GM19193 (cell line): ENCODE results near the gene VEGFA.

ENCODE experiments used
- POLR2A ChIP-seq: IDR thresholded peaks from 4 replicates; pipeline ENCODE4 v1.6.1; 2011; ENCODE audit not compliant: insufficient read depth, insufficient read length; ENCODE audit errors: extremely low read depth

The VEGFA gene

DNA sequence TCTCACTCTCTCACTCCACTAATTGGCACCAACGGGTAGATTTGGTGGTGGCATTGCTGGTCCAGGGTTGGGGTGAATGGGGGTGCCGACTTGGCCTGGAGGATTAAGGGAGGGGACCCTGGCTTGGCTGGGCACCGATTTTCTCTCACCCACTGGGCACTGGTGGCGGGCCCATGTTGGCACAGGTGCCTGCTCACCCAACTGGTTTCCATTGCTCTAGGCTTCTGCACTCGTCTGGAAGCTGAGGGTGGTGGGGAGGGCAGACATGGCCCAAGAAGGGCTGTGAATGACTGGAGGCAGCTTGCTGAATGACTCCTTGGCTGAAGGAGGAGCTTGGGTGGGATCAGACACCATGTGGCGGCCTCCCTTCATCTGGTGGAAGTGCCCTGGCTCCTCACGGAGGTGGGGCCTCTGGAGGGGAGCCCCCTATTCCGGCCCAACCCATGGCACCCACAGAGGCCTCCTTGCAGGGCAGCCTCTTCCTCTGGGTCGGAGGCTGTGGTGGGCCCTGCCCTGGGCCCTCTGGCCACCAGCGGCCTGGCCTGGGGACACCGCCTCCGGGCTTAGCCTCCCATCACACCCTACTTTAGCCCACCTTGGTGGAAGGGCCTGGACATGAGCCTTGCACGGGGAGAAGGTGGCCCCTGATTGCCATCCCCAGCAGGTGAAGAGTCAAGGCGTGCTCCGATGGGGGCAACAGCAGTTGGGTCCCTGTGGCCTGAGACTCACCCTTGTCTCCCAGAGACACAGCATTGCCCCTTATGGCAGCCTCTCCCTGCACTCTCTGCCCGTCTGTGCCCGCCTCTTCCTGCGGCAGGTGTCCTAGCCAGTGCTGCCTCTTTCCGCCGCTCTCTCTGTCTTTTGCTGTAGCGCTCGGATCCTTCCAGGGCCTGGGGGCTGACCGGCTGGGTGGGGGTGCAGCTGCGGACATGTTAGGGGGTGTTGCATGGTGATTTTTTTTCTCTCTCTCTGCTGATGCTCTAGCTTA is 11.2 kb downstream of the VEGFA start:
- TF ChIP-seq POLR2A, result no peak

DNA sequence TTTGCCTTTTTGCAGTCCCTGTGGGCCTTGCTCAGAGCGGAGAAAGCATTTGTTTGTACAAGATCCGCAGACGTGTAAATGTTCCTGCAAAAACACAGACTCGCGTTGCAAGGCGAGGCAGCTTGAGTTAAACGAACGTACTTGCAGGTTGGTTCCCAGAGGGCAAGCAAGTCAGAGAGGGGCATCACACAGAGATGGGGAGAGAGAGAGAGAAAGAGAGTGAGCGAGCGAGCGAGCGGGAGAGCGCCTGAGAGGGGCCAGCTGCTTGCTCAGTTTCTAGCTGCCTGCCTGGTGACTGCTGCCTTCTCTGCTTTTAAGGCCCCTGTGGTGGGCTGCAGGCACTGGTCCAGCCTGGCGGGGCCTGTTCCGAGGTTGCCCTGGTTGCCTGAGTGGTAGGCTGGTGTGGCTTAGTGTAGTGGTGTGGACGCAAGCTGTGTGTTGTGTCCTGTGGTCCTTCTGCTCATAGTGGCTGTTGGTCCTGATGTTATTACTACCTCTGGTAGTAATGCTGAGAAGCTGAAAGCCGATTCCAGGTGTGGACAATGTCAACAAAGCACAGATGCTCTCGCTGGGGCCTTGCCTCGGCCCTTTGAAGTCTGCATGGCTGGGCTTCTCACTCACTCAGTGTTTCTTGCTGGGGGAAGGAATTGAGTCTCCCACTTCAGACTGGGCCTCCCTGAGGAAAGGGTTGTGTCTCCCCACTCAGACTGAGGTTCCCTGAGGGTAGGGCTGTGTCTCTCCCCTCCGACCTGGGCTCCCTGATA is 12.1 kb downstream of the VEGFA start:
- no peak for TF ChIP-seq POLR2A

DNA sequence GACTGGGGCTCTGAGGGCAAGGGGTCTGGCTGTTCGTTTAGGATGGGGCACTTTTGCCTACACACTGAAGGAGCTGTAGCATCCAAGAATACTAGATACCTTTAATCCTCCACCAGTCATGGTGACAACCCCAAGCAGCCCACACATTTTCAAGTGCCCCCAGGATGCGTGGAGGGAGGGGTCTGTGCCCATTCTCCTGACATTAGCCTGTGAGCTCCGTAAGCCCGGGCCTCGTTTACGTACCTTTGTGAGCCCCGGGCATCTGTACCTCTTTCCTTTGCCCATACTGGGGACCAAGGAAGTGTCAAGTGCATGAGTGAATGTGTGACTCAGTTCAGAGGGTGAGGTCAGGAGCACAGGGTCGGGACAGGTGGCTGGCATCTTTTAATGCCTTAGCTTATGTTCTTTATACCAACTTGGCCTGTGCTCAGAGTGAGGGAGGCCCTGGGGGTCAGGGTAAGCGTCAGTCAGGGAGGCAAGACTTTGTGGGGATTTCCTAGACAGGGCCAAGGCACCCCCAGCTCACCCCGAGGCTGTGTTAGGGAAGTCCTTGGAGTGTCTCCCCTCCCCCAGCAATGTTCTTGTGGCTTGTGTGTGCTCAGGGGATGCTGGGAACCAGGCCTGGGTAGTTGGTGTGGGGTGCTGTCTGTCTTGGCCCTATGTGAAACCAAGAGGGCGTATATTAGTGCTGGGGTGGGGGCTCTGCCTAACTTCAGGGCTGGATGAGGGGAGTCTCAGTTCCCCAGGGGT is 12.9 kb downstream of the VEGFA start:
- TF ChIP-seq POLR2A, result no peak

DNA sequence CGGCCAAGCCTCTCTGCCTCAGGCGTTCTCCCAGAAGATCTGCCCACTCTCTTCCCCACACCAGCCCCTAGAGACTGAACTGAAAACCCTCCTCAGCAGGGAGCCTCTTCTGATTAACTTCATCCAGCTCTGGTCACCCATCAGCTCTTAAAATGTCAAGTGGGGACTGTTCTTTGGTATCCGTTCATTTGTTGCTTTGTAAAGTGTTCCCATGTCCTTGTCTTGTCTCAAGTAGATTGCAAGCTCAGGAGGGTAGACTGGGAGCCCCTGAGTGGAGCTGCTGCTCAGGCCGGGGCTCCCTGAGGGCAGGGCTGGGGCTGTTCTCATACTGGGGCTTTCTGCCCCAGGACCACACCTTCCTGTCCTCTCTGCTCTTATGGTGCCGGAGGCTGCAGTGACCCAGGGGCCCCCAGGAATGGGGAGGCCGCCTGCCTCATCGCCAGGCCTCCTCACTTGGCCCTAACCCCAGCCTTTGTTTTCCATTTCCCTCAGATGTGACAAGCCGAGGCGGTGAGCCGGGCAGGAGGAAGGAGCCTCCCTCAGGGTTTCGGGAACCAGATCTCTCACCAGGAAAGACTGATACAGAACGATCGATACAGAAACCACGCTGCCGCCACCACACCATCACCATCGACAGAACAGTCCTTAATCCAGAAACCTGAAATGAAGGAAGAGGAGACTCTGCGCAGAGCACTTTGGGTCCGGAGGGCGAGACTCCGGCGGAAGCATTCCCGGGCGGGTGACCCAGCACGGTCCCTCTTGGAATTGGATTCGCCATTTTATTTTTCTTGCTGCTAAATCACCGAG is 14.2 kb downstream of the VEGFA start:
- TF ChIP-seq POLR2A, result no peak

DNA sequence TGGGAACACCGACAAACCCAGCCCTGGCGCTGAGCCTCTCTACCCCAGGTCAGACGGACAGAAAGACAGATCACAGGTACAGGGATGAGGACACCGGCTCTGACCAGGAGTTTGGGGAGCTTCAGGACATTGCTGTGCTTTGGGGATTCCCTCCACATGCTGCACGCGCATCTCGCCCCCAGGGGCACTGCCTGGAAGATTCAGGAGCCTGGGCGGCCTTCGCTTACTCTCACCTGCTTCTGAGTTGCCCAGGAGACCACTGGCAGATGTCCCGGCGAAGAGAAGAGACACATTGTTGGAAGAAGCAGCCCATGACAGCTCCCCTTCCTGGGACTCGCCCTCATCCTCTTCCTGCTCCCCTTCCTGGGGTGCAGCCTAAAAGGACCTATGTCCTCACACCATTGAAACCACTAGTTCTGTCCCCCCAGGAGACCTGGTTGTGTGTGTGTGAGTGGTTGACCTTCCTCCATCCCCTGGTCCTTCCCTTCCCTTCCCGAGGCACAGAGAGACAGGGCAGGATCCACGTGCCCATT is 15.3 kb downstream of the VEGFA start:
- TF ChIP-seq POLR2A, result no peak

DNA sequence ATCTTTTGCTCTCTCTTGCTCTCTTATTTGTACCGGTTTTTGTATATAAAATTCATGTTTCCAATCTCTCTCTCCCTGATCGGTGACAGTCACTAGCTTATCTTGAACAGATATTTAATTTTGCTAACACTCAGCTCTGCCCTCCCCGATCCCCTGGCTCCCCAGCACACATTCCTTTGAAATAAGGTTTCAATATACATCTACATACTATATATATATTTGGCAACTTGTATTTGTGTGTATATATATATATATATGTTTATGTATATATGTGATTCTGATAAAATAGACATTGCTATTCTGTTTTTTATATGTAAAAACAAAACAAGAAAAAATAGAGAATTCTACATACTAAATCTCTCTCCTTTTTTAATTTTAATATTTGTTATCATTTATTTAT is 15.9 kb downstream of the VEGFA start:
- TF ChIP-seq POLR2A, result no peak

DNA sequence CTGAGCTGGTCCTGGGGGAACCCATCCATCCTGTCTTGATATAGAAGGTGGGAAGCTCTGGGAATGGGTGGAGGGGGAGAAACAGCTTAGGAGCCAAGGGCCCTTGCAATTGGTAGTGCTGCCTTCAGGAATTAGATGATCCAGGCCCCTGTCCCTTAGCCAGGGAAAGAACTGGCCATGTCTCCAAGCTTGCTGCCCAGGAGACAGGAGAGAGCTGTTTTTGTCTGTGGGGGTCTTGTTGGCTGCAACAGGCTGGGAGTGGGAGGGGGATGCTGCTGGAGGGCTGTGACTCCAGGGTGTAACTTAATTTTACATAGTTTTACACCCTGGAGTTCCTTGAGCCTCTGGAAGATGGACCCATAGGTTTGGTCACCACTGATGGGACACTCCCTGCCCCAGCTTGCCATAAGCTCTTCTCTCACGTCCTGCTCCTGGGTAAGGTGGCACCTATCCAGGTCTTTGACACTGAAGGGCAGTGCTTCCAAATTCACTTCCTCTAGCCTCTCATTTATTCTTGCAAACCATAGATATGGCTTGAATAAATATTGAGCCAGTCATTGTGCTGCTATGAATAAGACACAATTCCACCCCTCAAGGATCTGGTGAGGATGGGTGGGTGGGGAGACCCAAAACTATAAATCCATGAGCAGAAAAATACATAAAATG is 16.8 kb downstream of the VEGFA start:
- TF ChIP-seq POLR2A, result no peak

DNA sequence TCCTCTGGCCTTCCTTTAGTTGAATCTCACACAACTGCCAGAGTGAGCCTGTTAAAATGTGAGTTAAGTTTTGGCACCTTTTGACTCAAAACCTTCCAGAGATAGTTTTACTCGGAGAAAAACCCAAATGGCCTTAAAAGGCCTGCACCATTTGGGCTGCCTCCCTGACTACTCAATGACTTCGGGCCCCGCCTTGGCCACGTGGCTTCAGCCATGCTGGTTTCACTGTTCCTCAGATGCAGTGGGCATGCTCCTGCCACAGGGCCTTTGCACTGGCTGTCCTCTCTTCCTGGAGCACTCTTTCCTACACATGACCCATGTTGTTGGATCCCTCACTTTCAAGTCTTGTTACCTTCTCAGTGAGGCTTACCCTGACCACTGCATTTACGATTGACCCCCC is 18.3 kb downstream of the VEGFA start:
- TF ChIP-seq POLR2A, result no peak

DNA sequence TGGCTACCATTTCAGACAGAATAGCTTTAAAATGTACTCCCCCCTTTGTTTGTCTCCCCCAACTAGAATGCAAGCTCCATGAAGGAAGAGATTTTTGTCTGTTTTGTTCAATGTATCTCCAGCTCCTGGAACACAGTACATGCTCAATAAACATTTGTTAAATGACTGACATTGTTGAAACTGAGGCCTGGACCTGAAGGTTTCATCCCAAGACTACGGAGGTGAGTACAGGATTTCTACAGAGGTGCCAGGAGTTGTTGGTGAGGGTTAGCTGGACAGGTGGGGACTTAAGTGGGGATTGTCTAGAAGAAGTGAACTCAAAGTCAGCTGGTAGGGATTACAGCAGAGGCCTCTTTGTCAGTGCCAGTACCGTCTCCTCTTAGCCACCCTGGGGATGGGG is 19.4 kb downstream of the VEGFA start:
- no peak for TF ChIP-seq POLR2A

DNA sequence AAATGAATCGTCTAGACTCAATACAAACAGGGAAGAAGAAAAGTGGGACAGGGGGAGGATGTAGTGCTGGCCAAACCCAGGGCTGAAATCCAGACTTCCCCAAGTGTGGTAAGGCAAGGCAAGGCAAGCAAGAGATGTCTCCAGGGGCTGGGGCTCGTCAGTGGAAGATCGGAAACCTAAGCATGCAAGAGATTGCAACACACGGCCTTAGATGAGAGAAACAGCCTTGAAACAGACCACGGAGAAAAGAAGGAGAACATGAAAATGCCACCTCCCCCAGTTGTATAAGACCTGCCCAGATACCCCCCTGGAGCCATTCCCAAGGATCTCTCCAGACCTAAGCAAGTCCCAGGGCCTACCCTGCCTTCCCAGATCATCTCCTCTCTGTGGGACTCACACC is 20.0 kb downstream of the VEGFA start:
- TF ChIP-seq POLR2A, result no peak

DNA sequence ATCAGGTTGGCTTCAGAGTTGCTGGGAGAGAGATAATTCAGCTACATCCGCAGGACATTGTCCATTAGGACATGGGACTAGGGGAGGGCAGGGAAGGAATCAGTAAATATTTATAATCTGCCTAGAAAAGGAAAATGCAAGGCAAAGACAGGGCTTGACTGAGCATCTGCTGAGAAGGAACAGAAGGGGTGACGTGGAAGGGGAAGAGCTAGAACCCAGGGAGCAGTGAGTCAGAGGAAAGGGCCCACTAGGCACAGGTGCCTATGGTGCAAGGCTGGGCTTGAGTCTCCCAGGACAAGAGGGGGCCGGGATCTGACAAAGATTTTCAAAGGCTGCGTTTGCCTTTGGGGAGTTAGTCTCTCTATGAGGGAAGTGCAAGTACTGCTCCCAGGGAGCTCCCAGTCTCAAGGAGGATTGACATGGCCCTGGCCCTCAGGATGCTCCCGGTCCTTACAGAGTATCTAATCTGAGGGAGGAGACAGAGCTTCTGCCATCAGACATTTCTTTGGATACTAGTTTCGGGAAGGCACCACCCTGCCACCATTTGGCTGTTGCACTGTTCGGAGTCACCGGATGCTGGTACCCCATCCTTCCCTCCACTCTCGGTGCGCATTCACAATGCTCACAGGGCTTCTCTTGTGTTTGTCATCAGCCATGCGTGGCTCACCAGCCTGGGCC is 21.9 kb downstream of the VEGFA start:
- TF ChIP-seq POLR2A, result no peak

DNA sequence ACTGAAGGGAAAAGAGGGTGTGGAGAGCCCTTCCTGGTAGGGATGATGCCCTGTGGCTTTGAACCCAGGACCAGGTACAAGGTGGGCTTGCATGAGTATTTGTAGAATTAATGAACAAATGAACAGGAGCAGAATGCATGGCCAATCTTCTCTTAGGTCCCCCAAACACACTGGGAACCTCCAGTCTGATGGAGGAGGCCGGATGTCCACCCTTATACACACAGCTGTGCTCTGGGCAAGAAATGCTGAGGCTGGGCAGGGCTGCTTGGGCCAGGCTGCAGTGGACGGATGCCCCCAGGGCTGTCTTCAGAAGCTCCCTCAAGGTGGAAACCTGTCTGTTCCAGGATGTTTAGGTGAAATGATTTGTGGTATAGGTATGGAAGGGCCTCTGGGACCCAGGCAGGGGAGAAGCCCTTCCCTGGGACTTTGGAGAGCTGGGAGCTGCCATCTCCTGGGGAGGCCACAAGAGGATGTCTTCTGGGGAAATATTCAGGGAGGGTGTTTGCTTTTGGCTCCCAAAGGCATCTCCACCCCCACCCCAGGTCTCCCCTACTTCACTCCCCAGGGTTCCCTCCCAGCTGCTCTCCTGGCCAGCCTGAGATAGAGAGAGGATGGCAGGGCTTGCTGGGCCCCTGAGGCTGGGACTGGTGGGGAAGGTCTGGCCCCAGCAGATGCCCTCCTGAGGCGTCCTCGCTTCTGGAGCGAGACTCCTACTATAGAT is 23.3 kb downstream of the VEGFA start:
- TF ChIP-seq POLR2A, result no peak
